Brain microvascular endothelial cell (primary cell): Measurements from ENCODE around the gene ZNF211.
A peak's percentile ranks its signal among the peaks of the same experiment; 100 is the strongest.

Experiments used
- DNase-seq: peaks from one replicate; pipeline ENCODE4 v3.0.0-alpha.2; 2020
- H3K27ac ChIP-seq: fragments of 250-450 bp; sonication (Bioruptor Pico); 2 replicates; pipeline ENCODE4 v1.5.1; 2020; ENCODE audit warnings: mild to moderate bottlenecking, moderate library complexity
- H3K27me3 ChIP-seq: fragments of 250-450 bp; sonication (Bioruptor Pico); replicated peaks from 2 replicates; pipeline ENCODE4 v1.5.1; 2020; ENCODE audit warnings: mild to moderate bottlenecking
- H3K36me3 ChIP-seq: fragments of 250-450 bp; sonication (Bioruptor Pico); replicated peaks from 2 replicates; pipeline ENCODE4 v1.5.1; 2020; ENCODE audit warnings: mild to moderate bottlenecking
- H3K4me3 ChIP-seq: 2 replicates; pipeline ENCODE4 v1.5.1; 2011; ENCODE audit warnings: low read depth, mild to moderate bottlenecking, control low read depth, low read length, moderate library complexity
- CTCF ChIP-seq: IDR thresholded peaks from 2 replicates; pipeline ENCODE4 v1.5.1; 2011; ENCODE audit warnings: low read depth, mild to moderate bottlenecking, moderate library complexity, low read length, control low read depth, inconsistent platforms; ENCODE audit errors: missing control alignments
- in situ Hi-C: cut with HindIII; loops from 2 replicates; pipeline ENCODE4 v1.10.0; 2017; ENCODE audit warnings: low sequenced_read_pairs, low pct_ligation_motif_present

Gene ZNF211

GRCh38 chr19:57675881-57676280 is 42.9 kb downstream of the ZNF211 start:
- in situ Hi-C loops = no loop called here

GRCh38 chr19:57682226-57682766 is 49.3 kb downstream of the ZNF211 start:
- Histone ChIP-seq H3K27me3 (no peaks in the 10 kb centered on the region), H3K36me3 (peaks cover 20% of the 10 kb centered on the region), H3K27ac (peak overlapping the region; percentile 9), H3K4me3 (peak overlapping the region; percentile 92)
- TF ChIP-seq CTCF = no peak
- DNase-seq = no peak
- in situ Hi-C loops = no loop called here

More at GRCh38 chr19:57675881-57676280, 42.9 kb downstream of the ZNF211 start:
- Histone ChIP-seq H3K4me3 (no peak overlapping the region), H3K36me3 (no peaks in the 10 kb centered on the region), H3K27me3 (no peaks in the 10 kb centered on the region), H3K27ac (no peak overlapping the region)
- TF ChIP-seq CTCF = no peak
- DNase-seq = no peak

GRCh38 chr19:57686727-57687126 is 53.8 kb downstream of the ZNF211 start:
- no peaks in the 10 kb centered on the region for H3K27me3 ChIP-seq
- no peak for DNase-seq
- H3K36me3 ChIP-seq = peaks cover 26% of the 10 kb centered on the region
- H3K27ac ChIP-seq = no peak overlapping the region
- in situ Hi-C loops = no loop called here
- no peak for TF ChIP-seq CTCF
- H3K4me3 ChIP-seq = no peak overlapping the region

GRCh38 chr19:57687363-57688010 is 54.5 kb downstream of the ZNF211 start:
- DNase-seq = no peak
- in situ Hi-C loops = no loop called here
- Histone ChIP-seq H3K27me3 (no peaks in the 10 kb centered on the region), H3K27ac (no peak overlapping the region), H3K36me3 (peaks cover 26% of the 10 kb centered on the region), H3K4me3 (no peak overlapping the region)
- TF ChIP-seq CTCF = no peak

GRCh38 chr19:57688011-57688763 is 55.2 kb downstream of the ZNF211 start:
- in situ Hi-C loops = no loop called here
- no peak for TF ChIP-seq CTCF
- DNase-seq = no peak
- no peak overlapping the region for H3K4me3 ChIP-seq
- no peaks in the 10 kb centered on the region for H3K27me3 ChIP-seq
- H3K27ac ChIP-seq = no peak overlapping the region
- peaks cover 26% of the 10 kb centered on the region for H3K36me3 ChIP-seq
